HEK293T (cell line): ENCODE measurements around the gene FOXO1.

Experiments used
- CTCF ChIA-PET: fragments of 350-600 bp; formaldehyde crosslinking; extraction: SDS; loops from one replicate; lab custom pipeline; 2021; ENCODE audit warnings: antibody characterized with exemption, inconsistent platforms; lab: Yijun Ruan, JAX
- POLR2A ChIA-PET: fragments of 350-600 bp; formaldehyde crosslinking; extraction: SDS; loops from one replicate; lab custom pipeline; 2020; ENCODE audit warnings: antibody characterized with exemption, inconsistent platforms; lab: Yijun Ruan, JAX
- DNase-seq: peaks from one replicate; pipeline ENCODE4 v3.0.0; 2012; ENCODE audit warnings: mixed read lengths; ENCODE audit errors: extremely low spot score
- ARNT ChIP-seq: fragments of 450-650 bp; IDR thresholded peaks from 2 replicates; pipeline ENCODE4 v1.6.1; 2017; ENCODE audit warnings: mild to moderate bottlenecking
- BHLHE40 ChIP-seq: fragments of 450-650 bp; IDR thresholded peaks from 2 replicates; pipeline ENCODE4 v1.6.1; 2016; ENCODE audit warnings: mild to moderate bottlenecking, moderate library complexity, borderline replicate concordance
- CTBP1 ChIP-seq: fragments of 450-650 bp; IDR thresholded peaks from 2 replicates; pipeline ENCODE4 v1.6.1; 2016; ENCODE audit warnings: borderline replicate concordance
- ELF4 ChIP-seq: fragments of 450-650 bp; IDR thresholded peaks from 2 replicates; pipeline ENCODE4 v1.6.1; 2017; ENCODE audit warnings: antibody characterized with exemption
- FOXA1 ChIP-seq: fragments of 450-650 bp; IDR thresholded peaks from 2 replicates; pipeline ENCODE4 v1.6.1; 2016; ENCODE audit warnings: mild to moderate bottlenecking
- FOXK2 ChIP-seq: fragments of 450-650 bp; IDR thresholded peaks from 2 replicates; pipeline ENCODE4 v1.6.1; 2016; ENCODE audit warnings: mild to moderate bottlenecking
- FOXM1 ChIP-seq: fragments of 450-650 bp; IDR thresholded peaks from 2 replicates; pipeline ENCODE4 v1.6.1; 2017; ENCODE audit warnings: mild to moderate bottlenecking, borderline replicate concordance
- HDGF ChIP-seq: fragments of 450-650 bp; IDR thresholded peaks from 2 replicates; pipeline ENCODE4 v1.6.1; 2017; ENCODE audit warnings: antibody characterized with exemption, borderline replicate concordance
- L3MBTL2 ChIP-seq: fragments of 450-650 bp; conservative IDR thresholded peaks from 2 replicates; pipeline ENCODE4 v1.6.1; 2016; ENCODE audit warnings: mild to moderate bottlenecking
- LEF1 ChIP-seq: fragments of 450-650 bp; IDR thresholded peaks from 2 replicates; pipeline ENCODE4 v1.6.1; 2017; ENCODE audit warnings: mild to moderate bottlenecking, borderline replicate concordance
- NFRKB ChIP-seq: fragments of 450-650 bp; IDR thresholded peaks from 2 replicates; pipeline ENCODE4 v1.6.1; 2016; ENCODE audit warnings: mild to moderate bottlenecking, moderate library complexity
- SP1 ChIP-seq: fragments of 450-650 bp; IDR thresholded peaks from 2 replicates; pipeline ENCODE4 v1.6.1; 2017
- SUZ12 ChIP-seq: fragments of 450-650 bp; IDR thresholded peaks from 2 replicates; pipeline ENCODE4 v1.6.1; 2016; ENCODE audit warnings: mild to moderate bottlenecking
- TARDBP ChIP-seq: fragments of 450-650 bp; IDR thresholded peaks from 2 replicates; pipeline ENCODE4 v1.6.1; 2016
- ZNF384 ChIP-seq: fragments of 450-650 bp; IDR thresholded peaks from 2 replicates; pipeline ENCODE4 v1.6.1; 2016
- TF ChIP-seq, protein P1 (sequence below): fragments of 450-650 bp; IDR thresholded peaks from 2 replicates; pipeline ENCODE4 v1.6.1; 2016

Gene FOXO1

GRCh38 chr13:40514802-40515201 lies 151.6 kb downstream of the FOXO1 start:
- POLR2A ChIA-PET, result interaction anchor here (1.3 kb wide), 1 partner anchor 50 kb away, joined by 3 read pairs; no protein-coding TSS in a partner anchor
- no peak for DNase-seq
- CTCF ChIA-PET, result no interaction called here
- TF ChIP-seq, protein P1, sequence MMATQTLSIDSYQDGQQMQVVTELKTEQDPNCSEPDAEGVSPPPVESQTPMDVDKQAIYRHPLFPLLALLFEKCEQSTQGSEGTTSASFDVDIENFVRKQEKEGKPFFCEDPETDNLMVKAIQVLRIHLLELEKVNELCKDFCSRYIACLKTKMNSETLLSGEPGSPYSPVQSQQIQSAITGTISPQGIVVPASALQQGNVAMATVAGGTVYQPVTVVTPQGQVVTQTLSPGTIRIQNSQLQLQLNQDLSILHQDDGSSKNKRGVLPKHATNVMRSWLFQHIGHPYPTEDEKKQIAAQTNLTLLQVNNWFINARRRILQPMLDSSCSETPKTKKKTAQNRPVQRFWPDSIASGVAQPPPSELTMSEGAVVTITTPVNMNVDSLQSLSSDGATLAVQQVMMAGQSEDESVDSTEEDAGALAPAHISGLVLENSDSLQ, result no peak
- no peak for TF ChIP-seq BHLHE40
- TF ChIP-seq ELF4, result no peak
- TF ChIP-seq ARNT, result no peak
- no peak for TF ChIP-seq FOXM1
- no peak for TF ChIP-seq FOXK2
- no peak for TF ChIP-seq SUZ12
- no peak for TF ChIP-seq TARDBP
- TF ChIP-seq LEF1, result no peak

- no peak for DNase-seq
- CTCF ChIA-PET, result no interaction called here
- TF ChIP-seq ZNF384 (no peak), ELF4 (no peak), ARNT (no peak), HDGF (no peak), SP1 (no peak)
- POLR2A ChIA-PET, result no interaction called here
Measured at GRCh38 chr13:40509876-40510275, 156.6 kb downstream of the FOXO1 start.

DNA sequence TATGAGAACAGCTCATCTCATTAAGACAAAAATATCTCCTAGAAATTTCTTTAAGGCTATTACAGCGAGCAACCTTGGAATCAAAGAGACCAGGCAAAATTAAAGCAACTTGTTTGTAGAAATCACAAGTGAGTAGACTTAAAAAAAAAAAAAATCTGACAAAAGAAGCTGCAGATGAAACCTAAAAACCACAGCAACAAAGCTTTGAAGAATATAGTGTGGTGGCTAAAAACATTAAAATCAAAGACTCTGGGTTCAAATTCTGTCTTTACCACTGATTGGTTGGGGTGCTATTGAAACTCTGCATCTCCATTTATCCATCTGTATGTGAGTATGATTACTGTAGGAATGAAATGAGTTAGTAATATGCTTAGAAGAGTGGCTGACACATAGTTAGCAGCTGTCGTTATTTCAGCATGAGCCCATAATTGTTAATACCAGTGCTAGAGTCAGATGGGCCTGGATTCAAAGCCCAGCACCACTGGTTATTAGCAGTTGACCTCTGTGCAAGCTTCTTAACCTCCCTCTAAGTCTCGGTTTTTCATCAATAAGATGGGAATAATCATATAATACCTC lies 157.6 kb downstream of the FOXO1 start:
- POLR2A ChIA-PET, result no interaction called here
- DNase-seq, result no peak
- TF ChIP-seq SUZ12, result no peak
- CTCF ChIA-PET, result no interaction called here

GRCh38 chr13:40508127-40508526 lies 158.3 kb downstream of the FOXO1 start:
- CTCF ChIA-PET, result no interaction called here
- POLR2A ChIA-PET, result no interaction called here
- TF ChIP-seq ARNT (no peak), HDGF (no peak), FOXM1 (no peak), ZNF384 (no peak), L3MBTL2 (no peak), ELF4 (no peak)
- DNase-seq, result no peak

DNA sequence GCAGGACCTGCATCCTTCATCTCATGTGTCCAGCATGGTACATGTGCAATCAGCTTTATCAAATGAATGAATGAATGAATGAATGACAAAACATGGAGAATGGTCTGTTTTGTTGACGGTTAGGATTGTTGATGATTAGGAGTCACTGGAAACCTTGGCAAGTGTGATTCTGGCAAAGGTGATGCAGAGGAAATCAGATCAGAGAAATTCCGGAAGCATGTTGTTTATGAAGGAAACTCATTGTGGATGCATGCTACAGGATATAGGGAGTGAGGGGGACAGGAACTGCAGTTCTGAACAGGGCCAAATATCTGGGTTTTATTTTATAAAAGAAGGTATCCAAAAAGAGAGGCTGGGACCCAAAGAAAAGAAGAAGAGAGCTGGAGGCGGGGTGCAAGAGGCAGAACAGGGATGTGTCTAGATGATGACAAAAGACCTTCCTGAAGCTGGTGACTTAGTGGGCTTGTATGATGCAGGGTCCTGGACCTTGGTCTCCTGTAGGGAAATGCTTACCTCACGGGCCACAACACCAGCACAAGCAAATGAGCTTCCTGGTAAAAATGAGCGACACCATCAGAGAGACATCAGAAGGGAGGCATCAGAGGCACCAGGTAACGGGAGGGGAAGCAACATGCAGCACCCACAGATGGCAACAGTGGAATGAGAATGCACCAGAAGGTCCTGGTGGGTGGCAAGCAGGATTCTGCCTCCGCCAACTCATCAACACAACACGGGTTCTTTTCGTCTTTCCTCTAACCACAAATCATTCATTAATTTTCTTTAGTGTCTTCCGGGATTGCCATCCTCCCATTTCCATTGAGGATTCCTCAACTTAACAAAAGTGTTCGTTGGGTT lies 159.6 kb downstream of the FOXO1 start:
- POLR2A ChIA-PET, result no interaction called here
- TF ChIP-seq LEF1, result no peak
- TF ChIP-seq SUZ12, result no peak
- TF ChIP-seq, protein P1, result no peak
- TF ChIP-seq SP1, result no peak
- TF ChIP-seq FOXM1, result no peak
- no peak for TF ChIP-seq NFRKB
- TF ChIP-seq TARDBP, result no peak
- TF ChIP-seq ELF4, result no peak
- TF ChIP-seq CTBP1, result no peak
- no peak for TF ChIP-seq FOXA1
- TF ChIP-seq HDGF, result no peak
- CTCF ChIA-PET, result no interaction called here
- no peak for DNase-seq
